Measurements from ENCODE around the gene CEACAM8. TPM values are rescaled to one million over a fixed set of nuclear protein-coding genes. Genes with fewer than 3 reads are reported as not detected.
A peak's percentile ranks its signal among the peaks of the same experiment; 100 is the strongest.
"Not testable (repeated sequence)": the region's sequence is repeated elsewhere in the genome, so short reads cannot be mapped to it uniquely, and the experiment has no call there.

The CEACAM8 gene
- total and polyA plus RNA-seq, 2 donors (not counting 1 experiment from before 2014, with no cell fraction given) = not detected

- H3K9me3 ChIP-seq (ENCODE audit: control extremely low read depth in 1 of 3, control insufficient read depth in 2 of 3, insufficient read depth in 1 of 3, low read length in 2 of 3) = no peaks in the 10 kb centered on the region
- H3K4me3 ChIP-seq (ENCODE audit: control extremely low read depth in 1 of 5, extremely low read depth in 1 of 5, insufficient read depth in 1 of 5, low read depth in 2 of 5, low read length in 4 of 5) = no peak overlapping the region
- Mint-ChIP-seq H3K4me3 (no peak overlapping the region), H3K4me1 (peaks cover 20% of the 10 kb centered on the region), H3K27ac (no peak overlapping the region), H3K27me3 (peaks cover 46% of the 10 kb centered on the region), H3K9me3 (ENCODE audit: insufficient read depth) (no peaks in the 10 kb centered on the region)
- WGBS (ENCODE audit: insufficient coverage) = 68% methylated on average over 3 of the region's 7 CpGs
- H3K36me3 ChIP-seq (replicated peaks in 1 of 2; ENCODE audit: control extremely low read depth in 1 of 2, control insufficient read depth in 1 of 2, extremely low read depth in 1 of 2, insufficient read depth in 2 of 2, low read length in 1 of 2) = no peaks in the 10 kb centered on the region
- no peak overlapping the region for H3K9ac ChIP-seq (ENCODE audit: low read length)
- no peaks in the 10 kb centered on the region for H3K79me2 ChIP-seq (ENCODE audit: control insufficient read depth, insufficient read depth, low read length)
- no peak for TF ChIP-seq EZH2 (IDR thresholded peaks at IDR 0.05; ENCODE audit: borderline replicate concordance, insufficient read depth, low read depth, low read length, poor library complexity, severe bottlenecking)
- TF ChIP-seq, protein P1, sequence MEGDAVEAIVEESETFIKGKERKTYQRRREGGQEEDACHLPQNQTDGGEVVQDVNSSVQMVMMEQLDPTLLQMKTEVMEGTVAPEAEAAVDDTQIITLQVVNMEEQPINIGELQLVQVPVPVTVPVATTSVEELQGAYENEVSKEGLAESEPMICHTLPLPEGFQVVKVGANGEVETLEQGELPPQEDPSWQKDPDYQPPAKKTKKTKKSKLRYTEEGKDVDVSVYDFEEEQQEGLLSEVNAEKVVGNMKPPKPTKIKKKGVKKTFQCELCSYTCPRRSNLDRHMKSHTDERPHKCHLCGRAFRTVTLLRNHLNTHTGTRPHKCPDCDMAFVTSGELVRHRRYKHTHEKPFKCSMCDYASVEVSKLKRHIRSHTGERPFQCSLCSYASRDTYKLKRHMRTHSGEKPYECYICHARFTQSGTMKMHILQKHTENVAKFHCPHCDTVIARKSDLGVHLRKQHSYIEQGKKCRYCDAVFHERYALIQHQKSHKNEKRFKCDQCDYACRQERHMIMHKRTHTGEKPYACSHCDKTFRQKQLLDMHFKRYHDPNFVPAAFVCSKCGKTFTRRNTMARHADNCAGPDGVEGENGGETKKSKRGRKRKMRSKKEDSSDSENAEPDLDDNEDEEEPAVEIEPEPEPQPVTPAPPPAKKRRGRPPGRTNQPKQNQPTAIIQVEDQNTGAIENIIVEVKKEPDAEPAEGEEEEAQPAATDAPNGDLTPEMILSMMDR (IDR thresholded peaks at IDR 0.05) = no peak
- ATAC-seq (ENCODE audit: low read depth) (no peak), DNase-seq (no peak)
- peaks cover 18 to 19% of the 10 kb centered on the region in 2 donors for H3K4me1 ChIP-seq (ENCODE audit: control insufficient read depth in 2 of 2, insufficient read depth in 2 of 2, low read length in 2 of 2)
- H4K20me1 ChIP-seq (ENCODE audit: control insufficient read depth, insufficient read depth, low read length, poor library complexity, severe bottlenecking) = no peaks in the 10 kb centered on the region
- ChIA-PET POLR2A (no interaction called here), CTCF (interaction anchor here (0.6 to 1.2 kb wide), 2 partner anchors 38 to 1896 kb away, joined by 3 read pairs; no protein-coding TSS in a partner anchor)
- no peak overlapping the region for H2AFZ ChIP-seq (ENCODE audit: insufficient read depth, low read depth, low read length, poor library complexity, severe bottlenecking)
- no peak overlapping the region for H3K27ac ChIP-seq (ENCODE audit: low read length in 2 of 2)
- intact Hi-C loops (cut with micrococcal nuclease) = no loop called here
- peaks cover 0 to 20% (median 0%) of the 10 kb centered on the region in 4 experiments for H3K27me3 ChIP-seq (replicated peaks in 1 of 4; ENCODE audit: control extremely low read depth in 1 of 4, control insufficient read depth in 3 of 4, insufficient read depth in 4 of 4, low read length in 3 of 4)
- H3K4me2 ChIP-seq (replicated peaks; ENCODE audit: low read depth, low read length, poor library complexity, severe bottlenecking) = no peak overlapping the region
These were observed 36.1 kb downstream of the CEACAM8 start for GRCh38 chr19:42558450-42559150.

- Mint-ChIP-seq H3K4me1 (peaks cover 26% of the 10 kb centered on the region), H3K27me3 (peaks cover 41% of the 10 kb centered on the region), H3K4me3 (peak overlapping the region; percentile 4)
- H3K9me3 ChIP-seq (ENCODE audit: control extremely low read depth in 1 of 3, control insufficient read depth in 2 of 3, insufficient read depth in 1 of 3, low read length in 2 of 3); H3K27ac ChIP-seq (ENCODE audit: low read length in 2 of 2); intact Hi-C loops (cut with micrococcal nuclease); H4K20me1 ChIP-seq (ENCODE audit: control insufficient read depth, insufficient read depth, low read length, poor library complexity, severe bottlenecking); POLR2A ChIA-PET; H3K4me2 ChIP-seq (replicated peaks; ENCODE audit: low read depth, low read length, poor library complexity, severe bottlenecking); H3K36me3 ChIP-seq (replicated peaks in 1 of 2; ENCODE audit: control extremely low read depth in 1 of 2, control insufficient read depth in 1 of 2, extremely low read depth in 1 of 2, insufficient read depth in 2 of 2, low read length in 1 of 2); DNase-seq; H2AFZ ChIP-seq (ENCODE audit: insufficient read depth, low read depth, low read length, poor library complexity, severe bottlenecking); H3K9ac ChIP-seq (ENCODE audit: low read length); H3K9me3 Mint-ChIP-seq (ENCODE audit: insufficient read depth); H3K27ac Mint-ChIP-seq; H3K79me2 ChIP-seq (ENCODE audit: control insufficient read depth, insufficient read depth, low read length); ATAC-seq (ENCODE audit: low read depth); H3K4me3 ChIP-seq (ENCODE audit: control extremely low read depth in 1 of 5, extremely low read depth in 1 of 5, insufficient read depth in 1 of 5, low read depth in 2 of 5, low read length in 4 of 5): not testable (repeated sequence)
- Histone ChIP-seq H3K4me1 (ENCODE audit: control insufficient read depth in 2 of 2, insufficient read depth in 2 of 2, low read length in 2 of 2) (peaks cover 25 to 26% of the 10 kb centered on the region in 2 donors), H3K27me3 (replicated peaks in 1 of 4; ENCODE audit: control extremely low read depth in 1 of 4, control insufficient read depth in 3 of 4, insufficient read depth in 4 of 4, low read length in 3 of 4) (peaks cover 0 to 21% (median 0%) of the 10 kb centered on the region in 4 experiments)
- CTCF ChIA-PET = interaction anchor here (1.0 kb wide), 1 partner anchor 108 kb away, joined by 3 read pairs; no protein-coding TSS in a partner anchor
- WGBS (ENCODE audit: insufficient coverage) = 87% methylated on average over 10 of the region's 10 CpGs
These were observed 37.3 kb downstream of the CEACAM8 start for GRCh38 chr19:42557386-42557871.

All from B cell (primary cell).